Measurements from ENCODE around the gene HBA2. TPM values are rescaled to one million over a fixed set of nuclear protein-coding genes. Genes with fewer than 3 reads are reported as not detected.
"Not testable (repeated sequence)": the region's sequence is repeated elsewhere in the genome, so short reads cannot be mapped to it uniquely, and the experiment has no call there.

HBA2 gene
- total RNA-seq, 4 donors from 2014 or later, result 2.5 to 258 (median 108) TPM

GRCh38 chr16:167122-167690, 5.5 kb upstream of the HBA2 start:
- H3K27ac ChIP-seq, result no peak overlapping the region
- peaks cover 61 to 68% (median 63%) of the 10 kb centered on the region in 3 donors for H3K27me3 ChIP-seq
- no peak overlapping the region for H3K4me3 ChIP-seq
- in situ Hi-C loops (cut with MboI; ENCODE audit: low sequenced_read_pairs in 4 of 4), result no loop called here
- TF ChIP-seq POLR2A (IDR thresholded peaks at IDR 0.05) (no peak), CTCF (IDR thresholded peaks at IDR 0.05 in 4 of 5, conservative IDR thresholded peaks at IDR 0.05 in 1 of 5) (no peak)
- DNase-seq (no peak), ATAC-seq (no peak)
- H3K9me3 ChIP-seq, result no peaks in the 10 kb centered on the region
- H3K4me1 ChIP-seq, result peaks cover 0 to 18% of the 10 kb centered on the region in 2 donors
- H3K36me3 ChIP-seq, result no peaks in the 10 kb centered on the region
- intact Hi-C loops (cut with DNase I; ENCODE audit: low total_unique reads), result no loop called here

- no peaks in the 10 kb centered on the region for H3K36me3 ChIP-seq
- intact Hi-C loops (cut with DNase I; ENCODE audit: low total_unique reads) (no loop called here), in situ Hi-C loops (cut with MboI; ENCODE audit: low sequenced_read_pairs in 4 of 4) (no loop called here)
- H3K27ac ChIP-seq, result no peak overlapping the region
- H3K9me3 ChIP-seq, result no peaks in the 10 kb centered on the region
- no peak for DNase-seq
- no peak for ATAC-seq
- H3K4me3 ChIP-seq, result no peak overlapping the region
- H3K27me3 ChIP-seq, result peaks cover 63 to 69% (median 64%) of the 10 kb centered on the region in 3 donors
- H3K4me1 ChIP-seq, result peaks cover 0 to 18% of the 10 kb centered on the region in 2 donors
- TF ChIP-seq POLR2A (IDR thresholded peaks at IDR 0.05), result no peak
- TF ChIP-seq CTCF (IDR thresholded peaks at IDR 0.05 in 4 of 5, conservative IDR thresholded peaks at IDR 0.05 in 1 of 5), result no peak
Observed at GRCh38 chr16:168424-168823, 4.3 kb upstream of the HBA2 start.

- intact Hi-C loops (cut with DNase I; ENCODE audit: low total_unique reads), result no loop called here
- DNase-seq (no peak), ATAC-seq (no peak)
- peaks cover 63 to 71% (median 66%) of the 10 kb centered on the region in 3 donors for H3K27me3 ChIP-seq
- no peak overlapping the region for H3K27ac ChIP-seq
- in situ Hi-C loops (cut with MboI; ENCODE audit: low sequenced_read_pairs in 4 of 4), result no loop called here
- TF ChIP-seq POLR2A (IDR thresholded peaks at IDR 0.05), result no peak
- TF ChIP-seq CTCF (IDR thresholded peaks at IDR 0.05 in 4 of 5, conservative IDR thresholded peaks at IDR 0.05 in 1 of 5), result no peak
- no peak overlapping the region for H3K4me3 ChIP-seq
- no peaks in the 10 kb centered on the region for H3K36me3 ChIP-seq
- H3K4me1 ChIP-seq, result peaks cover 0 to 18% of the 10 kb centered on the region in 2 donors
- no peaks in the 10 kb centered on the region for H3K9me3 ChIP-seq
Observed at GRCh38 chr16:169014-169413, 3.7 kb upstream of the HBA2 start.

GRCh38 chr16:170088-170507, 2.6 kb upstream of the HBA2 start:
- DNase-seq; H3K27ac ChIP-seq; H3K4me3 ChIP-seq; in situ Hi-C loops (cut with MboI; ENCODE audit: low sequenced_read_pairs in 4 of 4); ATAC-seq; H3K36me3 ChIP-seq; intact Hi-C loops (cut with DNase I; ENCODE audit: low total_unique reads); H3K9me3 ChIP-seq: not testable (repeated sequence)
- Histone ChIP-seq H3K4me1 (peaks cover 0 to 16% of the 10 kb centered on the region in 2 donors), H3K27me3 (peaks cover 69 to 77% (median 70%) of the 10 kb centered on the region in 3 donors)

GRCh38 chr16:170788-171187, 1.9 kb upstream of the HBA2 start:
- DNase-seq (no peak), ATAC-seq (no peak)
- in situ Hi-C loops (cut with MboI; ENCODE audit: low sequenced_read_pairs in 4 of 4) (no loop called here), intact Hi-C loops (cut with DNase I; ENCODE audit: low total_unique reads) (no loop called here)
- H3K36me3 ChIP-seq, result no peaks in the 10 kb centered on the region
- no peak overlapping the region for H3K27ac ChIP-seq
- peaks cover 0 to 9% of the 10 kb centered on the region in 2 donors for H3K4me1 ChIP-seq
- H3K4me3 ChIP-seq, result no peak overlapping the region
- no peaks in the 10 kb centered on the region for H3K9me3 ChIP-seq
- TF ChIP-seq CTCF (IDR thresholded peaks at IDR 0.05 in 4 of 5, conservative IDR thresholded peaks at IDR 0.05 in 1 of 5) (no peak), POLR2A (IDR thresholded peaks at IDR 0.05) (no peak)
- peaks cover 68 to 77% (median 69%) of the 10 kb centered on the region in 3 donors for H3K27me3 ChIP-seq

- H3K36me3 ChIP-seq; H3K9me3 ChIP-seq; H3K4me1 ChIP-seq; H3K4me3 ChIP-seq; DNase-seq; H3K27ac ChIP-seq; ATAC-seq; in situ Hi-C loops (cut with MboI; ENCODE audit: low sequenced_read_pairs in 4 of 4); intact Hi-C loops (cut with DNase I; ENCODE audit: low total_unique reads): not testable (repeated sequence)
- peaks cover 56 to 66% (median 57%) of the 10 kb centered on the region in 3 donors for H3K27me3 ChIP-seq
Observed at GRCh38 chr16:173211-173854, 657 bp downstream of the HBA2 start.

- H3K9me3 ChIP-seq; H3K4me1 ChIP-seq; ATAC-seq; H3K4me3 ChIP-seq; DNase-seq; intact Hi-C loops (cut with DNase I; ENCODE audit: low total_unique reads); H3K36me3 ChIP-seq; in situ Hi-C loops (cut with MboI; ENCODE audit: low sequenced_read_pairs in 4 of 4); H3K27ac ChIP-seq: not testable (repeated sequence)
- H3K27me3 ChIP-seq, result peaks cover 56 to 66% (median 56%) of the 10 kb centered on the region in 3 donors
Observed at GRCh38 chr16:173928-174769, 1.5 kb downstream of the HBA2 start.

Data from gastrocnemius medialis (tissue), 4 donors.